RWPE1 (cell line): ENCODE data around the gene IL18BP.

Experiments used
- CTCF ChIA-PET: fragments of 350-600 bp; sonication (Branson Sonifier 250); formaldehyde crosslinking; extraction: SDS; loops from one replicate; lab custom pipeline; 2021; lab: Yijun Ruan, JAX
- POLR2A ChIA-PET: fragments of 400-600 bp; formaldehyde crosslinking; extraction: SDS; loops from one replicate; lab custom pipeline; 2020; ENCODE audit warnings: antibody characterized with exemption; ENCODE audit not compliant: low non-redundant PET; lab: Yijun Ruan, JAX
- DNase-seq: peaks from one replicate; pipeline ENCODE4 v3.0.0; 2012; ENCODE audit warnings: low spot score
- H3K27ac ChIP-seq: fragments of 450-650 bp; 2 replicates; pipeline ENCODE4 v1.5.1; 2017
- TF ChIP-seq, protein P1 (sequence below): fragments of 450-650 bp; conservative IDR thresholded peaks from 2 replicates; pipeline ENCODE4 v1.5.1; 2017; ENCODE audit warnings: low read depth, mild to moderate bottlenecking

The IL18BP gene

DNA sequence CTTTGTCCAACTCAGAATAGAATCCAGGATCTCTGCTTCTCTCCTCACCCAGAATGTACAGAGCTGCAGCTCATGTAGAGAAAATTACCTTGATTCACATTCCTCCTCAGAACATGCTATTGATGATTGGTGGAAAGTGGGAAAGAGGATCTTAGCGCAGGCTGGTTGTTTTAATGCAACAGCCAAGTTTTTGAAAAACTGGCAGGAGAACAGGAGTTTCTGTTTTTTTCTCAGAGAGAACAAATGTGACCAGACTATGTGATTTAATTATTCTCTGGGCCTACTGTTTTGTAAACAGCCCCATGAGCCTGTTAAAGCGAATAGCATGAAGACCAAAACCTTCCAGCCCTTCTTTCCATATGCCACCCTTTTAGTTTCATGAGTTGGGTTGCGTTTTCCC lies 19.1 kb upstream of the IL18BP start:
- ChIA-PET CTCF (interaction anchor here (0.8 kb wide), 2 partner anchors 21 to 451 kb away, joined by 4 read pairs; no protein-coding TSS in a partner anchor), POLR2A (no interaction called here)
- no peak overlapping the region for H3K27ac ChIP-seq
- TF ChIP-seq, protein P1, sequence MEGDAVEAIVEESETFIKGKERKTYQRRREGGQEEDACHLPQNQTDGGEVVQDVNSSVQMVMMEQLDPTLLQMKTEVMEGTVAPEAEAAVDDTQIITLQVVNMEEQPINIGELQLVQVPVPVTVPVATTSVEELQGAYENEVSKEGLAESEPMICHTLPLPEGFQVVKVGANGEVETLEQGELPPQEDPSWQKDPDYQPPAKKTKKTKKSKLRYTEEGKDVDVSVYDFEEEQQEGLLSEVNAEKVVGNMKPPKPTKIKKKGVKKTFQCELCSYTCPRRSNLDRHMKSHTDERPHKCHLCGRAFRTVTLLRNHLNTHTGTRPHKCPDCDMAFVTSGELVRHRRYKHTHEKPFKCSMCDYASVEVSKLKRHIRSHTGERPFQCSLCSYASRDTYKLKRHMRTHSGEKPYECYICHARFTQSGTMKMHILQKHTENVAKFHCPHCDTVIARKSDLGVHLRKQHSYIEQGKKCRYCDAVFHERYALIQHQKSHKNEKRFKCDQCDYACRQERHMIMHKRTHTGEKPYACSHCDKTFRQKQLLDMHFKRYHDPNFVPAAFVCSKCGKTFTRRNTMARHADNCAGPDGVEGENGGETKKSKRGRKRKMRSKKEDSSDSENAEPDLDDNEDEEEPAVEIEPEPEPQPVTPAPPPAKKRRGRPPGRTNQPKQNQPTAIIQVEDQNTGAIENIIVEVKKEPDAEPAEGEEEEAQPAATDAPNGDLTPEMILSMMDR, result no peak
- no peak for DNase-seq

DNA sequence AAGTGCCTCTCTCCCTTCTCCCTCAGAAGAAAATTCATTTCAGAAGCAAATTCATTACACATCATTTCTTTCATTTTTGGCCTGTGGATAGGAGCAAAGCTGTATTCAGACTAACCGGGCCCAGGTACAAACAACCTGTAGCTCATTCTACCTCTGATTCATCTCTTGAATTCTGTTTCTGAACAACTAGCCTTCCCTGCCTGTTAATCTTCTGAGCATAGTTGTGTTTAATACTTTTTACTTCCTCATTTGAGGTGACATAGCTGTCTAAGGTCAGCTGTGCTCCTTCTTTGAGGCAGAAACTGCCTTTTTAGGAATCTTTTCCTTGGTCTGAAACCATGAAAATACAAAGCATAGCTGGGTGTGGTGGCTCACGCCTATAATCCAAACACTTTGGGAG lies 12.6 kb upstream of the IL18BP start:
- no peak for DNase-seq
- ChIA-PET CTCF (no interaction called here), POLR2A (no interaction called here)
- TF ChIP-seq, protein P1, result no peak
- H3K27ac ChIP-seq, result no peak overlapping the region

DNA sequence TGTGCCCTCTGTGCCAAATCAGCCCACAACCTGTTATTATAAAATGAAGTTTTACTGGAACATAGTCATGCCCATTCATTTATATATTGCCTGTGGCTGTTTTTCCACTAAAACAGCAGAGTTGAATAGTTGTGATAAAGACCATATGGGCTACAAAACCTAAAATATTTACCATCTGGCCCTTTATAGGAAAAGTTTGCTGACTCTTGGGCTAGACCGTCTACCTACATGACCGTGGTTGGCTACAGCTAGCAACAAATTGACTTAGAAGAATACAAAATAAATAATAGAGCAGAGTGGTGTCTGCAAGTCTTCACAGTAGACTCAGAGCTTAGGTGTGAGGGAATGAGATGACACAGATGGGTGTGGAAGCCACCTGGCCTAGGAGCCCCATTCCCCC lies 11.2 kb upstream of the IL18BP start:
- H3K27ac ChIP-seq, result no peak overlapping the region
- ChIA-PET CTCF (interaction anchor here (1.1 kb wide), 1 partner anchor 12 kb away, joined by 3 read pairs; no protein-coding TSS in a partner anchor), POLR2A (interaction anchor here (0.6 kb wide), 1 partner anchor 239 kb away, joined by 6 read pairs; no protein-coding TSS in a partner anchor)
- no peak for DNase-seq
- TF ChIP-seq, protein P1, result no peak

DNA sequence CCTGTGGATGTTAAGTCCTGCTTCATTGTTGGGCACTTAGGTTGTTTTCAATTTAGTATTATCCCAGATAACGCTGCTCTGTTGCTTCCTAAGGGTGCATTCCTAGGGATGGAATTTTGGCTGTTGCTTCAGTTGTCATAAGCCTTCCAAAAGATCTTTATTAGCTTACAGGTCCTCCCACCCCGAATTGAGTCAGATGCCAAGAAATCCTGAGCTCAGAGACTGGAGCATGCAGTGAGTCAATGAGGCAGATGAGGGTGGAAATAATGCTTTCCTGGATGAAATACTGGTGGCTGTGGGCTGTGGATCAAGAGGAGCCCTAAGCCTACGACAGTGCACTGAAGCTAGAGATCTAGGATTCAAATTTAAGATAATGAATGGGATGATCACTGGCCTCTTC lies 10.7 kb upstream of the IL18BP start:
- TF ChIP-seq, protein P1, result no peak
- ChIA-PET CTCF (interaction anchor here (1.1 kb wide), 1 partner anchor 12 kb away, joined by 3 read pairs; no protein-coding TSS in a partner anchor), POLR2A (no interaction called here)
- H3K27ac ChIP-seq, result no peak overlapping the region
- no peak for DNase-seq

DNA sequence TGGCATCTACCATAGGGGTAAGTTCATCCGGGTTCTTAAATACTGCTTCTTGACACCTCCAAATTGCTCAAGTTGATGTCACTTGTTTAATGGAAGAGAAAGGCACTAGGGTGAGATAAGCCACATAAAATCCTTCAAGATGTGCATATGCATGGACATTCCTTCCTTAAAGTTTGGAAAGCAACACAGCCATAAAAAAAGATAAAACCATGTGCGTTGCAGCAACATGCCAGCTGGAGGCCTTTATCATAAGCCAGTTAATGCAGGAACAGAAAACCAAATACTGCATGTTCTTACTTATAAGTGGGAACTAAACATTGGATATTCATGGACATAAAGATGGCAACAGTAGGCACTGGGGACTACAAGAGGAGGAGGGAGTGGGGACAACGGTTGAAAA lies 8.0 kb upstream of the IL18BP start:
- H3K27ac ChIP-seq, result no peak overlapping the region
- ChIA-PET POLR2A (interaction anchor here (0.6 kb wide), 1 partner anchor 8 kb away, joined by 3 read pairs; the partner anchor contains the start of gene IL18BP), CTCF (interaction anchor here (0.9 kb wide), 1 partner anchor 424 kb away, joined by 3 read pairs; no protein-coding TSS in a partner anchor)
- DNase-seq, result no peak
- TF ChIP-seq, protein P1, result no peak

DNA sequence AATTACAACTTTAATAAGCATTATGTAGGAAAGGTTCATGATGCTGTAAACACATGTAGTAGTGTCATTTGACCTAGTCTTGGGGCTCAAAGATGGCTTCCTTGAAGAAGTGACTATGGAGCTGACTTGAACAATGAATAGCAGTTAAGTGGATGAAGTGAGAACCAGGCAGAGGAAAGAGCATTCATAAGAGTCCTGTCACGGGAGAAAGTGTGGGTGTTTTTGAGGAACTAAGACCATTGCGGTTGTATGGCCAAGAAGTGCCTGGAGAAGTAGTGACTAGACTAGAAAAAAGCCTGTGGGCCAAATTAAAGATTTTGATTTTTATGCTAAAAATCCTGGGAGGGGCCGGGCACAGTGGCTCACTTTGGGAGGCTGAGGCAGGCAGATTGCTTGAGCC lies 7.2 kb upstream of the IL18BP start:
- TF ChIP-seq, protein P1, result no peak
- DNase-seq, result no peak
- CTCF ChIA-PET, result no interaction called here
- POLR2A ChIA-PET, result no interaction called here
- no peak overlapping the region for H3K27ac ChIP-seq
